ENCODE results near the gene GNAI3. TPM values are rescaled to one million over a fixed set of nuclear protein-coding genes. Genes with fewer than 3 reads are reported as not detected.
A peak's percentile ranks its signal among the peaks of the same experiment; 100 is the strongest.

Gene GNAI3
- total RNA-seq, 1 experiment from 2014 or later: 9.9 TPM

- Histone ChIP-seq H2AK5ac (ENCODE audit: insufficient read length, low read length) (no peak overlapping the region), H3K27ac (ENCODE audit: insufficient read length, low read depth, low read length) (no peak overlapping the region), H3K14ac (ENCODE audit: insufficient read depth, low read length) (no peak overlapping the region), H4K8ac (replicated peaks; ENCODE audit: insufficient read length, low read depth, low read length) (no peak overlapping the region), H3K23me2 (ENCODE audit: insufficient read length, low read depth, low read length, poor library complexity, severe bottlenecking) (no peaks in the 10 kb centered on the region), H2BK20ac (ENCODE audit: low read depth, low read length, poor library complexity, severe bottlenecking) (no peak overlapping the region), H4K91ac (ENCODE audit: insufficient read length, low read depth, low read length) (no peak overlapping the region), H3K18ac (ENCODE audit: insufficient read length, low read depth, low read length) (no peak overlapping the region), H2BK120ac (ENCODE audit: low read depth, low read length, poor library complexity, severe bottlenecking) (no peak overlapping the region), H2BK12ac (ENCODE audit: insufficient read length, low read depth, low read length) (no peak overlapping the region), H3T11ph (ENCODE audit: low read length) (no peak overlapping the region), H3K4me1 (ENCODE audit: insufficient read depth, low read length) (peaks cover 2% of the 10 kb centered on the region; the same call in 1 of the 2 replicates), H2BK5ac (ENCODE audit: insufficient read length, low read length) (no peak overlapping the region), H3K56ac (ENCODE audit: insufficient read length, low read depth, low read length) (no peak overlapping the region), H2AFZ (ENCODE audit: low read length) (no peak overlapping the region), H3K9ac (ENCODE audit: extremely low read depth, insufficient read length, low read length) (no peak overlapping the region), H3K4ac (ENCODE audit: low read depth, low read length) (no peak overlapping the region), H3K9me3 (ENCODE audit: control insufficient read depth, low read depth, low read length) (no peaks in the 10 kb centered on the region), H3K23ac (ENCODE audit: insufficient read length, low read depth, low read length) (no peak overlapping the region), H3K79me1 (ENCODE audit: insufficient read depth, low read depth, low read length, poor library complexity, severe bottlenecking) (no peaks in the 10 kb centered on the region), H3K4me2 (ENCODE audit: insufficient read depth, insufficient read length, low read length) (no peak overlapping the region), H4K5ac (ENCODE audit: insufficient read length, low read depth, low read length) (no peak overlapping the region), H2BK15ac (ENCODE audit: low read depth, low read length) (no peak overlapping the region), H3K79me2 (ENCODE audit: insufficient read depth, low read length) (no peaks in the 10 kb centered on the region), H4K20me1 (ENCODE audit: control insufficient read depth, insufficient read depth, insufficient read length) (no peaks in the 10 kb centered on the region), H3K27me3 (ENCODE audit: insufficient read depth, low read length) (no peaks in the 10 kb centered on the region)
- peak overlapping the region in 1 of 2 experiments; percentile 20; a peak in 1 of 5 replicates for H3K4me3 Mint-ChIP-seq
- peak overlapping the region in 1 of 3 experiments; percentile 62; a peak in 1 of 7 replicates for H3K27ac Mint-ChIP-seq
- peak; percentile 80 for DNase-seq
- H3K4me1 Mint-ChIP-seq: peaks cover 17 to 20% of the 10 kb centered on the region in 2 experiments
- H3K27me3 Mint-ChIP-seq (ENCODE audit: low read depth): no peaks in the 10 kb centered on the region
- TF ChIP-seq CTCF (conservative IDR thresholded peaks at IDR 0.05): peak; percentile 78
- H3K9me3 Mint-ChIP-seq: no peaks in the 10 kb centered on the region
- H3K36me3 Mint-ChIP-seq (ENCODE audit: insufficient read depth in 1 of 3, low read depth in 3 of 3): peaks cover 0 to 11% (median 5%) of the 10 kb centered on the region in 3 experiments; a peak in 5 of 7 replicates
- no CpG with 5 or more reads among the region's 4 CpGs for WGBS (ENCODE audit: extremely low coverage, insufficient read length, low lambda C conversion rate)
Measured at GRCh38 chr1:109499661-109500536, 48.5 kb upstream of the GNAI3 start.

Measured in H9 (cell line).